ENCODE data around the gene EYA3. TPM values are rescaled to one million over a fixed set of nuclear protein-coding genes. Genes with fewer than 3 reads are reported as not detected.
A peak's percentile ranks its signal among the peaks of the same experiment; 100 is the strongest.

Gene EYA3
- total RNA-seq, 1 experiment from 2014 or later: 32.7 TPM

DNA sequence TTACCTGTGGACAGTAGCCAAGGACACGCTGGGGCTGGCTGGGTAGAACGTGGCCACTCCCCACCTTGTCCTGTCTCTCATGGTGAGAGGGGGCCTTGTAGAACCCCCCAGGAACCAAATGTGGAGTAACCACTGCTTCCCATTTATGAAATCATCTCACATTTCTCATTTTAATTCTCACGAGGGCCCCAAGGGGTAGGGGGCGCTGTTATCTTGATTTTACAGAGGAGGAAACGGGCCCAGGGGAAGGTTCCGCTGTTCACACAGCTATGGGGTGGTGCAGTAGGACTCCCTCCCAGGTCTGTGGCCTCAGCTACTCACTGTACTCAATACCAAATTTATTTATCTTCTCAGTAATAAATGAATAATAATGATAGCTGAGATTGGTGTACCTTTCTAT is 148.1 kb downstream of the EYA3 start:
- Histone ChIP-seq H3T11ph (ENCODE audit: low read length) (no peak overlapping the region), H3K9ac (ENCODE audit: extremely low read depth, insufficient read length, low read length) (no peak overlapping the region), H3K9me3 (ENCODE audit: control insufficient read depth, low read depth, low read length) (no peaks in the 10 kb centered on the region), H3K4me1 (ENCODE audit: insufficient read depth, low read length) (peaks cover 6% of the 10 kb centered on the region; the same call in 1 of the 2 replicates), H4K5ac (ENCODE audit: insufficient read length, low read depth, low read length) (no peak overlapping the region), H3K56ac (ENCODE audit: insufficient read length, low read depth, low read length) (no peak overlapping the region), H4K91ac (ENCODE audit: insufficient read length, low read depth, low read length) (no peak overlapping the region), H2AFZ (ENCODE audit: low read length) (no peak overlapping the region), H3K23ac (ENCODE audit: insufficient read length, low read depth, low read length) (no peak overlapping the region), H3K4me2 (ENCODE audit: insufficient read depth, insufficient read length, low read length) (no peak overlapping the region), H3K4ac (ENCODE audit: low read depth, low read length) (no peak overlapping the region), H2BK120ac (ENCODE audit: low read depth, low read length, poor library complexity, severe bottlenecking) (no peak overlapping the region), H4K8ac (replicated peaks; ENCODE audit: insufficient read length, low read depth, low read length) (no peak overlapping the region), H3K79me2 (ENCODE audit: insufficient read depth, low read length) (peaks cover 2% of the 10 kb centered on the region; the same call in 1 of the 2 replicates), H3K23me2 (ENCODE audit: insufficient read length, low read depth, low read length, poor library complexity, severe bottlenecking) (peaks cover 10% of the 10 kb centered on the region), H3K18ac (ENCODE audit: insufficient read length, low read depth, low read length) (no peak overlapping the region), H3K79me1 (ENCODE audit: insufficient read depth, low read depth, low read length, poor library complexity, severe bottlenecking) (peaks cover 4% of the 10 kb centered on the region), H2BK20ac (ENCODE audit: low read depth, low read length, poor library complexity, severe bottlenecking) (no peak overlapping the region), H3K27me3 (ENCODE audit: insufficient read depth, low read length) (no peaks in the 10 kb centered on the region), H2BK15ac (ENCODE audit: low read depth, low read length) (no peak overlapping the region), H2BK5ac (ENCODE audit: insufficient read length, low read length) (no peak overlapping the region), H3K27ac (ENCODE audit: insufficient read length, low read depth, low read length) (no peak overlapping the region), H4K20me1 (ENCODE audit: control insufficient read depth, insufficient read depth, insufficient read length) (no peaks in the 10 kb centered on the region), H3K14ac (ENCODE audit: insufficient read depth, low read length) (no peak overlapping the region), H2BK12ac (ENCODE audit: insufficient read length, low read depth, low read length) (no peak overlapping the region), H2AK5ac (ENCODE audit: insufficient read length, low read length) (no peak overlapping the region)
- H3K4me3 Mint-ChIP-seq: no peak overlapping the region
- peak overlapping the region; percentile 45 to 92 (median 80); a peak in 6 of 7 replicates for H3K27ac Mint-ChIP-seq
- TF ChIP-seq, protein P1, sequence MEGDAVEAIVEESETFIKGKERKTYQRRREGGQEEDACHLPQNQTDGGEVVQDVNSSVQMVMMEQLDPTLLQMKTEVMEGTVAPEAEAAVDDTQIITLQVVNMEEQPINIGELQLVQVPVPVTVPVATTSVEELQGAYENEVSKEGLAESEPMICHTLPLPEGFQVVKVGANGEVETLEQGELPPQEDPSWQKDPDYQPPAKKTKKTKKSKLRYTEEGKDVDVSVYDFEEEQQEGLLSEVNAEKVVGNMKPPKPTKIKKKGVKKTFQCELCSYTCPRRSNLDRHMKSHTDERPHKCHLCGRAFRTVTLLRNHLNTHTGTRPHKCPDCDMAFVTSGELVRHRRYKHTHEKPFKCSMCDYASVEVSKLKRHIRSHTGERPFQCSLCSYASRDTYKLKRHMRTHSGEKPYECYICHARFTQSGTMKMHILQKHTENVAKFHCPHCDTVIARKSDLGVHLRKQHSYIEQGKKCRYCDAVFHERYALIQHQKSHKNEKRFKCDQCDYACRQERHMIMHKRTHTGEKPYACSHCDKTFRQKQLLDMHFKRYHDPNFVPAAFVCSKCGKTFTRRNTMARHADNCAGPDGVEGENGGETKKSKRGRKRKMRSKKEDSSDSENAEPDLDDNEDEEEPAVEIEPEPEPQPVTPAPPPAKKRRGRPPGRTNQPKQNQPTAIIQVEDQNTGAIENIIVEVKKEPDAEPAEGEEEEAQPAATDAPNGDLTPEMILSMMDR (conservative IDR thresholded peaks at IDR 0.05): peak; percentile 65
- H3K4me1 Mint-ChIP-seq: peaks cover 42 to 46% of the 10 kb centered on the region in 2 experiments
- H3K36me3 Mint-ChIP-seq (ENCODE audit: insufficient read depth in 1 of 3, low read depth in 3 of 3): peaks cover 4 to 36% (median 34%) of the 10 kb centered on the region in 3 experiments; a peak in 6 of 7 replicates
- H3K9me3 Mint-ChIP-seq: no peaks in the 10 kb centered on the region
- peaks cover 2% of the 10 kb centered on the region; the same call in 1 of the 2 replicates for H3K27me3 Mint-ChIP-seq (ENCODE audit: low read depth)
- DNase-seq: no peak
- no CpG with 5 or more reads among the region's 6 CpGs for WGBS (ENCODE audit: extremely low coverage, insufficient read length, low lambda C conversion rate)

All from H9 (cell line).